K562 (cell line): Measurements from ENCODE around the gene TOR1A. TPM values are rescaled to one million over a fixed set of nuclear protein-coding genes. Genes with fewer than 3 reads are reported as not detected.

Experiments
- MCM5 ChIP-seq: fragments of 450-650 bp; IDR thresholded peaks from 2 replicates; pipeline ENCODE4 v1.6.1; 2016; ENCODE audit warnings: low read depth
- NCOA1 ChIP-seq: fragments of 450-650 bp; IDR thresholded peaks from 2 replicates; pipeline ENCODE4 v1.6.1; 2016; ENCODE audit warnings: low read depth
- POLR2G ChIP-seq: fragments of 200-400 bp; formaldehyde crosslinking; IDR thresholded peaks from 2 replicates; pipeline ENCODE4 v1.6.1; 2017; ENCODE audit warnings: low read depth, mild to moderate bottlenecking, antibody characterized with exemption, low read length, moderate library complexity
- polyA plus RNA-seq, 8 experiments: library from polyadenylated mRNA; depleted of rRNA in 4 of 8; stranded (reverse) in 5 of 8; unstranded in 3 of 8; fragments of >200 nt; fragmentation: Nextera tagmentation in 2 of 8; fragmentation: Illumina TruSeq in 1 of 8; extraction: Ambion mirVana in 2 of 8; extraction: Trizol in 1 of 8; gene quantifications; 2 replicates each; pipeline versions ENCODE4 v1.2.1 to v1.2.3, GENCODE V29; 2011 to 2014; ENCODE audit warnings: inconsistent platforms in 1 of 8, missing spikeins in 1 of 8
- total RNA-seq, 7 experiments: library from RNA; depleted of rRNA in 6 of 7; stranded (reverse); fragments of >200 nt in 6 of 7; fragmentation: Illumina TruSeq in 2 of 7; extraction: Trizol in 2 of 7; gene quantifications; 2 replicates each; pipeline versions ENCODE4 v1.2.1 to v1.2.3, GENCODE V29; 2011 to 2021; ENCODE audit warnings: low replicate concordance in 1 of 7
- TF ChIP-seq, protein P1 (sequence below): sonication (generic); formaldehyde crosslinking; IDR thresholded peaks from 2 replicates; pipeline ENCODE4 v1.8.0; 2022; ENCODE audit warnings: mild to moderate bottlenecking, missing genetic modification reagents
- TF ChIP-seq, protein P2 (sequence below), 3 experiments: IDR thresholded peaks in 2 of 3; conservative IDR thresholded peaks in 1 of 3; 2 replicates each; pipeline ENCODE4 v1.5.1; 2011 to 2012; ENCODE audit warnings: low read length in 3 of 3, mild to moderate bottlenecking in 3 of 3, control low read depth in 2 of 3, improper control_type of control experiment in 1 of 3, inconsistent platforms in 1 of 3, low read depth in 1 of 3, mixed read lengths in 1 of 3, moderate library complexity in 1 of 3; ENCODE audit not compliant: insufficient read depth in 2 of 3
- TF ChIP-seq, protein P3 (sequence below), 2 experiments: fragments of 450-650 bp in 1 of 2; sonication (generic) in 1 of 2; formaldehyde crosslinking in 1 of 2; IDR thresholded peaks; 2 replicates each; pipeline versions ENCODE4 v1.7.1 to v1.9.0; 2016 to 2022; ENCODE audit warnings: inconsistent platforms in 1 of 2, mild to moderate bottlenecking in 1 of 2, missing genetic modification reagents in 1 of 2
- TF ChIP-seq, protein P4 (sequence below): fragments of 450-650 bp; formaldehyde crosslinking; IDR thresholded peaks from 2 replicates; pipeline ENCODE4 v1.4.0; 2020; ENCODE audit warnings: mild to moderate bottlenecking, moderate library complexity
- TF ChIP-seq, protein P5 (sequence below): fragments of 250-450 bp; sonication (Bioruptor Pico); IDR thresholded peaks from 2 replicates; pipeline ENCODE4 v1.5.0; 2020; ENCODE audit warnings: mild to moderate bottlenecking, borderline replicate concordance
- TF ChIP-seq, protein P6 (sequence below): sonication (generic); formaldehyde crosslinking; IDR thresholded peaks from 2 replicates; pipeline ENCODE4 v1.8.0; 2022; ENCODE audit warnings: missing genetic modification reagents, mild to moderate bottlenecking, moderate library complexity, borderline replicate concordance

Gene TOR1A
- total and polyA plus RNA-seq, 9 of the 15 experiments (the other 6 are each of a cell fraction or from before 2014, with no cell fraction given) = 4.5 to 85.8 (median 51.3) TPM

DNA sequence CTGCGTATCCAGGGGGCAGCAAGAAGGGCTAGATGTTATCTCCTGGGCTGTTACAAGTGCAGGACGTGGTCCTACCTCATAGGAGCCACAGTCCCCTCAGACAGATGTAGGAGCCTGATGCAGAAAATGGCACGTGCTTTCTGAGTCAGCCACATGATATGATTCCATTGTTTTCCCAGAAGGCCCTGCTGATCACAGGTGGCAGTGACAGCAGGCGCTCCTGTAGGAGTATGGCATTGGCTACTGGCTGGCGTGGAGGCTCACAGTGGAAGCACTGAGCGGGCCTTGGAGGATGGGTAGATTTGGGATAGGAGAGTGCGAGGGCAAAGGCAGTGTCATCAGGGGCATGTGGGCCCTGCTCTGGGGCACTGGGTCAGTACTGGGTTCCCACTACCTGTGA, 33.3 kb upstream of the TOR1A start (continued):
- TF ChIP-seq, protein P1, sequence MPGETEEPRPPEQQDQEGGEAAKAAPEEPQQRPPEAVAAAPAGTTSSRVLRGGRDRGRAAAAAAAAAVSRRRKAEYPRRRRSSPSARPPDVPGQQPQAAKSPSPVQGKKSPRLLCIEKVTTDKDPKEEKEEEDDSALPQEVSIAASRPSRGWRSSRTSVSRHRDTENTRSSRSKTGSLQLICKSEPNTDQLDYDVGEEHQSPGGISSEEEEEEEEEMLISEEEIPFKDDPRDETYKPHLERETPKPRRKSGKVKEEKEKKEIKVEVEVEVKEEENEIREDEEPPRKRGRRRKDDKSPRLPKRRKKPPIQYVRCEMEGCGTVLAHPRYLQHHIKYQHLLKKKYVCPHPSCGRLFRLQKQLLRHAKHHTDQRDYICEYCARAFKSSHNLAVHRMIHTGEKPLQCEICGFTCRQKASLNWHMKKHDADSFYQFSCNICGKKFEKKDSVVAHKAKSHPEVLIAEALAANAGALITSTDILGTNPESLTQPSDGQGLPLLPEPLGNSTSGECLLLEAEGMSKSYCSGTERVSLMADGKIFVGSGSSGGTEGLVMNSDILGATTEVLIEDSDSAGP (CRISPR knock-in tag) = no peak
- TF ChIP-seq, protein P2, sequence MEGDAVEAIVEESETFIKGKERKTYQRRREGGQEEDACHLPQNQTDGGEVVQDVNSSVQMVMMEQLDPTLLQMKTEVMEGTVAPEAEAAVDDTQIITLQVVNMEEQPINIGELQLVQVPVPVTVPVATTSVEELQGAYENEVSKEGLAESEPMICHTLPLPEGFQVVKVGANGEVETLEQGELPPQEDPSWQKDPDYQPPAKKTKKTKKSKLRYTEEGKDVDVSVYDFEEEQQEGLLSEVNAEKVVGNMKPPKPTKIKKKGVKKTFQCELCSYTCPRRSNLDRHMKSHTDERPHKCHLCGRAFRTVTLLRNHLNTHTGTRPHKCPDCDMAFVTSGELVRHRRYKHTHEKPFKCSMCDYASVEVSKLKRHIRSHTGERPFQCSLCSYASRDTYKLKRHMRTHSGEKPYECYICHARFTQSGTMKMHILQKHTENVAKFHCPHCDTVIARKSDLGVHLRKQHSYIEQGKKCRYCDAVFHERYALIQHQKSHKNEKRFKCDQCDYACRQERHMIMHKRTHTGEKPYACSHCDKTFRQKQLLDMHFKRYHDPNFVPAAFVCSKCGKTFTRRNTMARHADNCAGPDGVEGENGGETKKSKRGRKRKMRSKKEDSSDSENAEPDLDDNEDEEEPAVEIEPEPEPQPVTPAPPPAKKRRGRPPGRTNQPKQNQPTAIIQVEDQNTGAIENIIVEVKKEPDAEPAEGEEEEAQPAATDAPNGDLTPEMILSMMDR (IDR thresholded peaks at IDR 0.05 in 2 of 3, conservative IDR thresholded peaks at IDR 0.05 in 1 of 3; ENCODE audit: insufficient read depth in 2 of 3, low read depth in 1 of 3, low read length in 3 of 3) = no peak
- TF ChIP-seq, protein P3, sequence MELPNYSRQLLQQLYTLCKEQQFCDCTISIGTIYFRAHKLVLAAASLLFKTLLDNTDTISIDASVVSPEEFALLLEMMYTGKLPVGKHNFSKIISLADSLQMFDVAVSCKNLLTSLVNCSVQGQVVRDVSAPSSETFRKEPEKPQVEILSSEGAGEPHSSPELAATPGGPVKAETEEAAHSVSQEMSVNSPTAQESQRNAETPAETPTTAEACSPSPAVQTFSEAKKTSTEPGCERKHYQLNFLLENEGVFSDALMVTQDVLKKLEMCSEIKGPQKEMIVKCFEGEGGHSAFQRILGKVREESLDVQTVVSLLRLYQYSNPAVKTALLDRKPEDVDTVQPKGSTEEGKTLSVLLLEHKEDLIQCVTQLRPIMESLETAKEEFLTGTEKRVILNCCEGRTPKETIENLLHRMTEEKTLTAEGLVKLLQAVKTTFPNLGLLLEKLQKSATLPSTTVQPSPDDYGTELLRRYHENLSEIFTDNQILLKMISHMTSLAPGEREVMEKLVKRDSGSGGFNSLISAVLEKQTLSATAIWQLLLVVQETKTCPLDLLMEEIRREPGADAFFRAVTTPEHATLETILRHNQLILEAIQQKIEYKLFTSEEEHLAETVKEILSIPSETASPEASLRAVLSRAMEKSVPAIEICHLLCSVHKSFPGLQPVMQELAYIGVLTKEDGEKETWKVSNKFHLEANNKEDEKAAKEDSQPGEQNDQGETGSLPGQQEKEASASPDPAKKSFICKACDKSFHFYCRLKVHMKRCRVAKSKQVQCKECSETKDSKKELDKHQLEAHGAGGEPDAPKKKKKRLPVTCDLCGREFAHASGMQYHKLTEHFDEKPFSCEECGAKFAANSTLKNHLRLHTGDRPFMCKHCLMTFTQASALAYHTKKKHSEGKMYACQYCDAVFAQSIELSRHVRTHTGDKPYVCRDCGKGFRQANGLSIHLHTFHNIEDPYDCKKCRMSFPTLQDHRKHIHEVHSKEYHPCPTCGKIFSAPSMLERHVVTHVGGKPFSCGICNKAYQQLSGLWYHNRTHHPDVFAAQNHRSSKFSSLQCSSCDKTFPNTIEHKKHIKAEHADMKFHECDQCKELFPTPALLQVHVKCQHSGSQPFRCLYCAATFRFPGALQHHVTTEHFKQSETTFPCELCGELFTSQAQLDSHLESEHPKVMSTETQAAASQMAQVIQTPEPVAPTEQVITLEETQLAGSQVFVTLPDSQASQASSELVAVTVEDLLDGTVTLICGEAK (IDR thresholded peaks at IDR 0.05) = no peak
- TF ChIP-seq, protein P3 (CRISPR knock-in tag; IDR thresholded peaks at IDR 0.05) = no peak
- TF ChIP-seq, protein P4, sequence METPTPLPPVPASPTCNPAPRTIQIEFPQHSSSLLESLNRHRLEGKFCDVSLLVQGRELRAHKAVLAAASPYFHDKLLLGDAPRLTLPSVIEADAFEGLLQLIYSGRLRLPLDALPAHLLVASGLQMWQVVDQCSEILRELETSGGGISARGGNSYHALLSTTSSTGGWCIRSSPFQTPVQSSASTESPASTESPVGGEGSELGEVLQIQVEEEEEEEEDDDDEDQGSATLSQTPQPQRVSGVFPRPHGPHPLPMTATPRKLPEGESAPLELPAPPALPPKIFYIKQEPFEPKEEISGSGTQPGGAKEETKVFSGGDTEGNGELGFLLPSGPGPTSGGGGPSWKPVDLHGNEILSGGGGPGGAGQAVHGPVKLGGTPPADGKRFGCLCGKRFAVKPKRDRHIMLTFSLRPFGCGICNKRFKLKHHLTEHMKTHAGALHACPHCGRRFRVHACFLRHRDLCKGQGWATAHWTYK = no peak; the same call in 1 of the 2 replicates
- TF ChIP-seq NCOA1 (no peak), POLR2G (no peak), MCM5 (no peak)
- TF ChIP-seq, protein P5, sequence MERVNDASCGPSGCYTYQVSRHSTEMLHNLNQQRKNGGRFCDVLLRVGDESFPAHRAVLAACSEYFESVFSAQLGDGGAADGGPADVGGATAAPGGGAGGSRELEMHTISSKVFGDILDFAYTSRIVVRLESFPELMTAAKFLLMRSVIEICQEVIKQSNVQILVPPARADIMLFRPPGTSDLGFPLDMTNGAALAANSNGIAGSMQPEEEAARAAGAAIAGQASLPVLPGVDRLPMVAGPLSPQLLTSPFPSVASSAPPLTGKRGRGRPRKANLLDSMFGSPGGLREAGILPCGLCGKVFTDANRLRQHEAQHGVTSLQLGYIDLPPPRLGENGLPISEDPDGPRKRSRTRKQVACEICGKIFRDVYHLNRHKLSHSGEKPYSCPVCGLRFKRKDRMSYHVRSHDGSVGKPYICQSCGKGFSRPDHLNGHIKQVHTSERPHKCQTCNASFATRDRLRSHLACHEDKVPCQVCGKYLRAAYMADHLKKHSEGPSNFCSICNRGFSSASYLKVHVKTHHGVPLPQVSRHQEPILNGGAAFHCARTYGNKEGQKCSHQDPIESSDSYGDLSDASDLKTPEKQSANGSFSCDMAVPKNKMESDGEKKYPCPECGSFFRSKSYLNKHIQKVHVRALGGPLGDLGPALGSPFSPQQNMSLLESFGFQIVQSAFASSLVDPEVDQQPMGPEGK (CRISPR knock-in tag) = no peak
- TF ChIP-seq, protein P6, sequence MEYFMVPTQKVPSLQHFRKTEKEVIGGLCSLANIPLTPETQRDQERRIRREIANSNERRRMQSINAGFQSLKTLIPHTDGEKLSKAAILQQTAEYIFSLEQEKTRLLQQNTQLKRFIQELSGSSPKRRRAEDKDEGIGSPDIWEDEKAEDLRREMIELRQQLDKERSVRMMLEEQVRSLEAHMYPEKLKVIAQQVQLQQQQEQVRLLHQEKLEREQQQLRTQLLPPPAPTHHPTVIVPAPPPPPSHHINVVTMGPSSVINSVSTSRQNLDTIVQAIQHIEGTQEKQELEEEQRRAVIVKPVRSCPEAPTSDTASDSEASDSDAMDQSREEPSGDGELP (CRISPR knock-in tag) = no peak
